ENCODE results near the gene JRKL.

Gene JRKL

DNA sequence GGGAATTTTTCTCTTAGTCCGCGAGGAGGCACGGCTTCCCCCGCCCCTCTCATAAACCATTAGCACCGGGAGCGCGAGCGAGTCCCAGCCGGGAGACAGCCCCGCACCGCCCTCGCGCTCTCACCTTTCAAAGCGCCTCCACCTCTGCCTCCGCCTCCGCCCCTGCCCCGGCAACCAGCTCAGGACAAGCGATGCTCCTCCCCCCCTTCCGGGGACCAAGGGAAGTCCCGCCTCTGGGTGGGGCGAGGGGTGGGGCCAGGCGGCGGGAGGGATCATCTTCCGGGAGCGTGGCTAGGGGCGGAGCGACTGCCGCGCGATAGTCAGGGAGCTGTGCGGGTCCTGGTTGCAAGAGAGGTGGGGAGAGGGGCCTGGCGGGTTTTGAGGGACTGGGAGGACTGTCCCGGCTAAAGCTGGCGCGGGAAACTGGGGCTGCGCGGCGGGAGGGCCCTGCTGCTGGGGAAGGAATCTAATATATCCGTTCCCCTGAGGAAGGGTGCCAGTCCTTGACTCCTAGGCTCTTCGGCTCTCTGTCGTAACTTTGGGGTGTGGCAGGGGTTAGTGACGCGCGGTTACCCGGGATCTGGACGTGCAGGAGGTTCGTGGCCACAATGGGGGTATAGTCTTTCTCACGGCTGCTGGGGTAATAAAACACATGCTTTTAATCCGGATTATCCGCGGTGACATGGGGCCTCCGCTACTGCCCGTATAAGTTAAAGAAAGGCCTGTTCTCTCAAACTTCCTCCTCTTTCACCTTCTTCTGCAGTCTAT is at the start of gene JRKL, which contains the start of gene CCDC82:
Gene JRKL (plus strand): TSS at position 294 of the 768 bp plus-strand sequence. CDS start 637 bp downstream, outside the sequence.
Gene CCDC82 (minus strand): TSS at position 193 of the 768 bp plus-strand sequence. CDS start 5,165 bp downstream, outside the sequence.
- DNase-seq (ENCODE audit: low read depth) = peak; percentile 98

DNA sequence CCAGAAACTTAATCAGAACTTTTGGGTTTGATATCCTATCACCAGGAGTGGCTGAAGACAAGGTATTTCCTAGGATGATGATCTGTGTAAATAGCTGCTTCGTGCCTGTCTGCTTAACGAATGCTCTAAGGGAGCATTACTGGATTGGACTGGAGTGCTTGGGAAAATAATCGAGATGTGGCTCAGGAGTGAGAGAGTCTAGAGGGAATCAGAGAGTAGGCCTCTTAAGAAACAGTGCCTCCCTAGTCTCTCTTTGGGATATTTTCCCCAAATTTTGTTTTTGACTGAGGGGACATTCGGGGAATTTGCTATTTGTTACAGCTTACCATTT is 49.3 kb upstream of the JRKL start:
- DNase-seq (ENCODE audit: low read depth) = no peak

DNA sequence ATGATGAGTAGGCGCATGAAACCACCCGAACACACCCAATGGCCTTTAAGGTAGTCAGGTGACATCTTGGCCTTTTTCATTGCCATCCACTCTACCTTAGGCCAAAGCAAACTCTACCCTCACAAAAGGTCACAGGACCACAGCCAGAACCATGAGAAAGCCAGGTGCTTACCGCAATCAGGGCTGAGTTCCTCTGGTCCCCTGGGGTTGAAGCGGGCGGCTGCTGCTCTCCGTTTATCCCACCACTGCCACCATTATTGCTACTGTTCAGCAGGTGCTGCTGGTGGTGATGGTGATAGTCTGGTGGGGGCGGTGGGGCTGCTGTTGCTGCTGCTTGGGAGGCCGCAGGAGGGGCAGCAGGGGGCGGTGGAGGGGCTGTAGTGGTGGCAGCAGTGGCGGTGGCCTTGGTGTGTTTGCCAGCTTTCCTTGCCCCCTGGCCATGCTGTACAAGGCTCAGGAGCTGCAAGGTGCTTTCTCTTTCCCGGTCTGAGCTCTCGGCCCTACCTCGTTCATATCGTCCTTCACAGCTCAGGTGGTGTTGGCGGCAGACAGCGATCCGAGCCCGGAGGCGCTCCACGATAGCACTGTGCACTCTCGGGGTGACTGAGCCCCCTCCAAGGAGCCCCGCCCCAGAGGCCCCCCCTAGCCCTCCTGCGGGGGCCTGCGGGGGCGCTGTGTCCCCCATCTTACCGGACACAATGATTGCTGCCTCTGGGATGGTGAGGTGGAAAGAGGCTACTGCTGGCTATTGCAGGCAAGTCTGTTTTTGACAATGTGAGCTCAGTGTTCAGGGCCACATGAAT is 48.4 kb upstream of the JRKL start:
- peak; percentile 36 for DNase-seq (ENCODE audit: low read depth)

DNA sequence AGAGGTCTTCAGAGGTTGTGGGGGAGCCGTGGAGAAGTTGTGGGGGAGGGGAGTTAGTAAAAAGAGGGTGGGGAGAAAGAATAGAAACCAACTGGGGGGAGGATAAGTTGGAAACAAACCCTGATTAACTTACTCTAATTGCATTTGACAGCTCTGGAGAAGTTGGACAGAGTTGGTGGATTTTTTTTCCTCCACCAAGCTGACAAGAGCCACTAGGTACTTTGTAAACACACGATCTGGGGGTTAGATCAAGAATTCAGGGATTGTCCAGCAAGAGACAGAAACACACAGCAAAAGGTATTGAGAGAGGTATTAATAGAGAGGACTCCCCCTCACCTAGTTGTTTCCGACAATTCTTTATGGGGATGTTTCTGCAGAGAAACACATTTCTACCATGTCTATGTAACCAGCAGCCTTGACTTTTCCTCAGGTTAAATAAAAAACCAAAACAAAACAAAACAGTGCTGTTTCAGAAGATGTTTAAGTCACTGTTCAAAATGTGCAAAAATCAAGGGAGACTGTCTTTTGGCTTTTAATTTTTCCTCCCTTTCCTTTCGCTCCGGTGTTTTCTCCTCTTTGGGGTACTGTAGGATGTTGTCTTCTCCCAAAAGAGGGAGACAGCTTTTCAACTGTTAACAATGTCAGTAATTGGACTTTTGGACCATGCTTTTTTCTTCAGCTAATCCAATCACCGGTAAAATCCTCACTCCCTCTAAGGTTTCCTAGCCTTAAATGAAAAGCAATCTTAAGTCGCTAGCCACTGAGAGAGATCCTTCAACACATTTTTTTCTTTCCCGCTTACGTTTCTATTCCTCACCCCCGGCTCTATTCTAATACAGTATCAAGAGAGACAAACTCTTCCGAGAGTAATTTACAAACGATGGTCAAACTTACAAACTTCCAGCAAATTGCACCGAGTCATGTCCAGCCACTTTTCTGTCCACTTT is 47.5 kb upstream of the JRKL start:
- DNase-seq (ENCODE audit: low read depth) = no peak

DNA sequence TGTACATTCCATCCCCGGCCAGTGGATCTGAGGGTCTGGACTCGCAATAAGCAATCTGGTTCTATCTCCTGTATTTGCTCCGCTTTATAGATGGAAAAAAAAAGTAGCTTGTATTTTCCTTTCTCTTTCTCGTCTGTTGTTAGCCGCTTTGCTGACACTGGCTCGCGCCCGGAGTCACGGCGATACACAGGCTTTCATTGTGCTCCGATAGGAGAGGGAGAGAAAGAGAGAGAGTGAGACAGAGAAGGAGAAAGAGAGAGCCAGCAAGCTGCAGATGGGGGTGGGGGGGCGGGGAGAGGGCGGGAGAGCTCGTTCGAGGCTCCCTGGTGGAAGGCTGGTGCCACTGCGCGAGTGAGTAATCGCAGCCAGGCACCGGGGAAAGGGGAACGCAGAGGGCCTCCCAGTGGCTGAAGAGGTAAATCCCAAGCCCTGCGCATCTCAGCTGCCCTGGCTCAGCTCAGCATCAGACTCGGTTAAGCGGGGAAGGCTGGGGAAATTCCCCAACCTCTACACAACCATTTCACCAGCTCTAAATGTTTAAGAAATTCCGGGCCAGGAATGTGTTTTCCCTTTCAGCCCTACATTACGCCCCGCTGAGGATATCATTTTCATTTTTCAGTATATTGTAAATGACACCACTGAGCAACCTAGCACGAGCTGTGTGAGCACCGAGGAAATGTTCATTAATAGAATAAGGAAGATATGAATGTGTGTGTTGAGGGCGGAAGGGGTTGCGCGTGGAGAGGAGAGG is 46.7 kb upstream of the JRKL start, which contains the start of gene MAML2:
Gene MAML2 (minus strand): TSS at position 235 of the 751 bp plus-strand sequence. CDS start 1,300 bp downstream, outside the sequence.
- DNase-seq (ENCODE audit: low read depth) = peak; percentile 80

DNA sequence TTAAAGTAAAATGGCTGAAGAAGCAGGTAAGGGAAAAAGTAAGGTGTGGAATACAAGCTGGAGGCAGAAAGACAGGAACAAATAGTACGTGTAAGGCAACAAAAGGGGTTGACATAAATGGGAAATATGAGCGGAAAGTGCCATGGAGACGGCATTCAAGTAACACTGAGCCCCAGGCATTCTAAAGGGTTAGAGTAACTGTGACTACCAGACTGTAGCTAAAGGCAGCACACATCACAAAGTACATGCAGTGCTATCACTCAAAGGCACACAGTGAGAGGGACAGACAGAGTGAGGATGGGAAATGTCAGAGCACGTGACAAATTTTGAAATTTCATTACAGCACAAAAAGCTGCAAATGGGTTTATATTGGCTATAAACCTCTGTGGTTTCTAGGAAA is 33.0 kb upstream of the JRKL start:
- DNase-seq (ENCODE audit: low read depth) = no peak

DNA sequence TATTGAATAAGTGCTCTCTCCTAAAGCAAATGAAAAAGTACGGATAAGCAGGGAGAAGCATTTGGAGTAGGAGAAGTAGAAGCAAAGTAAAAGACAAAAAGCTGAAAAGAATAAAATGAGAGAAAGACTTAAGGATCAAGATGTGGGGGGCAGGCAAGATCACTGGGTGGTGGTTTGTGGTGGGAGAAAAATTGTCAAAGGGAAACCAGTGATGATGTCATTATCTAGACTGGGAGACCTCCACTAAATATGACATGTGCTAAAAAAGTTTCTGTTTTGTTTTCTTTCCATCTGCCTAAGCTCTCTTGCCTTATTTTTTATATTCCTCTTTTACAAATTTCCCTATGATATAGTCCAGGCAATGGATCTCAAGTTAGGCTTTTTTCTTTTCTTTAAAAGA is 32.0 kb upstream of the JRKL start:
- no peak for DNase-seq (ENCODE audit: low read depth)

DNA sequence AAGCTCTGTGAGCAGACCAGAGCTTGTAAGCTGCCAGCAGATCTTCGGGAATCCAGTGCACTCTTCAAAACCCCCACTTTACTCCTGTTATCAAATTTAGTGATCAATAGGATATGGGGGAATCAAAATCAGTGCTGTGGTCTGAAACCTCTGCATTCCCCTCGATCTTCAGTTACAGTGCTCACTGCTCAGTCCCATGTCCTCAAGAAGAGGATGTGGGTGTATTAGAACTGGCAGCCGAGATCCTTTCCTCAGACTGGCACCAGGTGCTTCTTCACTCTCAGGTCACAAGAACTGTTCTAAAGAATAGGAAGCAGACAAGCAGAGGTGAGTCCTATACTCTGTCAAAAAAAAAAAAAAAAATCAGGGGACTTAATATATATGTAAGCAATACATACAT is 31.5 kb upstream of the JRKL start:
- no peak for DNase-seq (ENCODE audit: low read depth)

DNA sequence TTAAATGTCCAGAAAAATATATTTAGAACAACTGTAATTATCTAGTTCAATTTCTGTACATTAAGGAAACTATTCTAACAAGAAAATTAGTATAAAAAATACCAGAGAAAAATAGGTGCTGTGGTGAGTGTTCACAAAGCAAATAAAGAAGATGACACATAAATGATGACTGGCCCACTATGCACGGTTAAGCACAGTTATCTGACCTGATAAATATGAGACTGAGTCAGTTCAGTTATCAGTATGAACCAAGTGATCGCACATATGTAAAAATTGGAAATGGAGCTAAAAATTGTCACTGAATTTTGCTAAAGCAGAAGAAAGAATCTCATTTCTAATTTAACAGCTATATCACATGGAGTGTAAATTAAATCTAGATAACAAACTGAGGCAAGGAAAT is 28.0 kb upstream of the JRKL start:
- DNase-seq (ENCODE audit: low read depth) = no peak

DNA sequence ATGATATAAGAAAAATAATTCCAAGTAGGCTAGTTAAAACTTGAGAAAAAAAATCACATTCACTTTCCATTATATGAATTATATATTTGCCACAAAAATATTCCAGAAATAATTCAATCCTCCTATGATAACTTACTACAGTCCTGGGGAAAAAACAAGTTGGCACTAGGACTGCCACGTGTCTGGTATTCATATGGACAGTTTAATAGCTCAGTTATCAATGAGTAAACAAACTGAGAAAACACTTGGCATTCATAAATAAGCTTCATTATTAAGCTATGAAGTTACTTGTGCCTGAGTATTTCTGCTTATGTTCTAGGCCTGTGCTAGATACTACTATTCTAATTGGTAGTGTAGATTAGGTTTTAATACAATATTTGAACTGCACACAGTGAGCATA is 24.3 kb upstream of the JRKL start:
- DNase-seq (ENCODE audit: low read depth) = no peak

DNA sequence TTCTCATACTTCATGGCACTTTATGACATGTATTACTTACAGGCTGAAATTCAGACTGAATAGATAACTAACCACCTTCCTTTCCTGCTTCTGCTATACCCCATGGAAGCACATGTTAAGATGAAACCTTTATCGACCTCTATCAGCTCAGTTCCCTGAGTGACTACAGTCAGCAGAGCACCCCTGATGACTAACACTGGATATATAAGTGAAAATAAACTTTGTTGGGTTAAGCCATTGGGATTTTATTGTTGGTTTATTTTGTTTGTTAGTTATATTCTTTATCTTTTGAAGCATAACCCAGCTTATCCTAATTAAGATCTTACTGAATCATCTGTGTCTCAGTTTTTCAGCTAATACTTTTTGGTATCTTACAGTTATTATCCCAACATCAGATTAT is 23.8 kb upstream of the JRKL start:
- DNase-seq (ENCODE audit: low read depth) = no peak

DNA sequence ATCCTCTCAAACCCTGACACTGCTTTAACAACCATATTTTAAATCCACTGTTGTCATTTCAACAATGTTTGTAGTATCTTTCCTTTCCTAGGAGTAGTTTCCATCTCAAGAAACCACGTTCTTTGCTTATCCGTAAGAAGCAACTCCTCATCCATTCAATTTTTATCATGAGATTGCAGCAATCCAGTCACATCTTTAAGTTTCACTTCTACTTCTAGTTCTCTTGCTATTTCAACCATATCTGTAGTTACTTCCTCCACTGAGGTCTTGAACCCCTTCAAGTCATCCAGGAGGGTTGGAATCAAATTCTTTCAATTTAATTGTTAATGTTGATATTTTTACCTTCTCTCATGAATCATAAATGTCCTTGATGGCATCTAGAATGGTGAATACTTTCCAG is 22.5 kb upstream of the JRKL start:
- DNase-seq (ENCODE audit: low read depth) = no peak

DNA sequence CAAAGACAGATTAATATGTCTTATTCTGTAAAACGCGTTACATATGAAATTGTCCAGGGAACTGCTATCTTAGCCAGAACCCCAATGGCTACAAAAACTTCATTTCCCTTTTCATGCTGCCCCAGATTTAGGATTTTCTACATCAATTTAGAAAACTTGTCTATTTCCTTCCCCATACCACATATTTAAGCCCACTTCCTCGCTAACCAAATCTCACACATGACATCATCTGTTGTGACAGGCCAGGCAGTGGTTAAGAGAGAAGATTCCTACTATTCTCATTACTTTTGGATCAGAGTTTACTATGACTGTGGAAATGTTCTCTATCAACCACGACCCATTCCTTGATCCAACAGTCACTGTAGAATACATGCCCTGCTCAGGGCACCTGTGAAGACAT is 16.0 kb upstream of the JRKL start:
- DNase-seq (ENCODE audit: low read depth) = no peak

DNA sequence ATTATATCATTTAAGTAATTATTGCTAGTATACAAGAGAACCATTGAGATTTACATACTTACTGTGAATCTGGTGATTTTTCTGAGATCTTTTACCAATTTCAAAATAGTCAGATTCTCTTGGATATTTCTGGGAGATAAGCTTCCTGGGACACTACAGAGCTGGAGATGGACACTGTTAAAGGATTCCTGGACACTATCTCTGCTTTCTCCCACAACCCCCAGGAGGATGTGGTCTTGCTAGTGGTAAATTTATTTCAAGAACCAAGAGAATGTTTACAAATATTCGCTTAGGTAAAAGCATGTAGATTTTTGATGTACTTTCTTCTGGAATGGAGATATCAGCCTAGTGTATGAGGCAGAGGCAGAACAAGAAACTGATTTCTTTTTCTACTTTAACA is 13.0 kb upstream of the JRKL start:
- no peak for DNase-seq (ENCODE audit: low read depth)

DNA sequence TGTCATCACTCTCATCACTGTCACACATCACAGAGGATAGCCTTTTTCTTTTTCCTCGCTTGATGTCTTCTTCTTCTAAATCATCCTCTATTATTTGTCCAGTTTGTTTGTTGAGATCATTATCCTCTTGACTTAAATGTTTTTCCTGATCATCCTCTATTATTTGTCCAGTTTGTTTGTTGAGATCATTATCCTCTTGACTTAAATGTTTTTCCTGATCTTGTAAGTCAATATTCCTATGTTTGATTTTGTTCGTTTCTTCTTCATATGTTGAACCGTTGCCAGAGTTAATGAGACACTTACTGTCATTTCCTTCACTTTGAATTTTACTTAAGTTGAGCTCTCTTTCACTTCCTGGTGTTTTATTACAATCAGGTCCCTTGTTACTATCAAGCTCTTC is 5.7 kb upstream of the JRKL start:
- no peak for DNase-seq (ENCODE audit: low read depth)

DNA sequence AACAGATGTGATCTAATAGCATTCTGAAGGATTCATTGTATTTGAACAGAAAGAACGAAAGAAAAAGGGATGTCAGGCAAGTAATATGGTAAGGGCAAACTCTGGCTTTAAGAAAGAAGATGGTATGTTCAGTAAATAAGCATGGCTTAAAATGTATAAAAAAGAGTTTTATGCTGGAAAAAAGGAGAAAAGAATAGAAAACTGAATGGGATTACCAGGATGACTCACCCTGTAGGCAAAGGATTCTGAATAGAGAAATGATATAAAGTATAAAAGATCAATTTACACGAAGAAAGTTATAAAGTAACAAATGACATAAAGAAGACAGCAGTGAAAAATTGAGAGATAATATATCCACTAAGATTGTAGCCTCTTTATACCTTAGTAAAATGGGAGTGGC is 4.6 kb upstream of the JRKL start:
- no peak for DNase-seq (ENCODE audit: low read depth)

DNA sequence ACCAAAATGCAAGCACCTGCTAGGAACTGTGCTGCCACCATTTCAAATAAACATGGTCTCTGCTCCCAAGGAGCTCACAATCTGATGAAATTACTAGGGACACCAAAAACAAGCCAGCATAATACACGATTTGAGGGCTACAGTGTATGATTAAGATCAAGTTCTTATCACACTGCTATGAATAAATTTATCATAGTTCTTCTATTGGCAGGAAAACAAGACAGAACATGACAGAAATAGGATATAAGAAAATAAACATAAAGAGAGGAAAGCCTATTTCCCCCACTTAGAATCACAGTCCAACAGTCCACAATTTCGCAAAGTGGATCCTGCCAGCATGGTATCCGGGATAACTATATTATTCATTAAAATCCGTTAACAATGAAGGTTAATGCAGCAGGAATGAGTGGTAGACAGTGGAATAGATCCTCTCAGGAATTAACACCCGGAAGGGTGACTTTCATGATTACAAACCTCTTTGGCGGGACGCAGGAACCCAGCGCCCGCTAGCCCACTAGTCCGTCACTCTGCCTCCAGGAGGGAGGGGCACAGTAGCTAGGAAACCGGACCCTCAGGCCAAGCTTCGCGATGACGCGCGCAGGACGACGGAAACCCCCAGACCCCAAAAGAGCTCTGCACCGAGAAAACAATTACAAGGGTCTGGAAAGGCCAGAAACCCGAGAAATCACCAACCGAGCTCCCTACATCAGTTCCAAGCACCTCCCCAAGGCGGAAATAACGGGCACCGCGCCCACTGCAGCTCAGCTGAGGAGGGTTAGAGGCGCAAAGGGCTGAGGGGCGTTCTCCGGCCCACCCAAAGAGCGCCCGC is 708 bp upstream of the JRKL start:
- no peak for DNase-seq (ENCODE audit: low read depth)

DNA sequence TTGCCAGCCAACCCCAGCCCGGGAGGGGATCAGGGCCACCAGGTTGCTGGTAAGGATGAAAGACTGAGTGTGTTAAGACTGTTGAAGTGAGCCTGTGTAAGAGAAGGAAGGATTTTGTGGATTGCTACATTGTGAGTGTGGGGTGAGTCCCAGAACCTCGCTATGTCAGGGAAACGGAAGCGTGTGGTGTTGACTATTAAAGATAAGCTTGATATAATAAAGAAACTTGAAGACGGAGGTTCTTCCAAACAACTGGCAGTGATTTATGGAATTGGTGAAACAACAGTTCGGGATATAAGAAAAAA is 627 bp downstream of the JRKL start:
- no peak for DNase-seq (ENCODE audit: low read depth)

DNA sequence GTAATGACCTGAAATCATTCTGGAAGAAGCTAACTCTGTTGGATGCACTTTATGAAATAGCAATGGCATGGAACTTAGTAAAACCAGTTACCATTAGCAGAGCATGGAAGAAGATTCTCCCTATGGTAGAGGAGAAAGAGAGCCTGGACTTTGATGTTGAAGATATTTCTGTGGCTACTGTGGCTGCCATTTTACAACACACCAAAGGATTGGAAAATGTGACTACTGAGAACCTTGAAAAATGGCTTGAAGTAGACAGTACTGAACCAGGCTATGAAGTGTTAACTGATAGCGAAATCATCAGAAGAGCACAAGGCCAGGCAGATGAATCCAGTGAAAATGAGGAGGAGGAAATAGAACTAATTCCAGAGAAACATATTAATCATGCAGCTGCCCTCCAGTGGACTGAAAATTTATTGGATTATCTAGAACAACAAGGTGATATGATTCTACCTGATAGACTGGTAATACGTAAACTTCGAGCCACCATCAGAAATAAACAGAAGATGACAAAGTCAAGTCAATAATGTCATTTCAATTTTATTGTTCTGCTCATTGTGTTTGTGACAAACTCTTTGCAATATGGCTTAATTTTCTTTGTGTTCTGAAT is 2.0 kb downstream of the JRKL start:
- no peak for DNase-seq (ENCODE audit: low read depth)

DNA sequence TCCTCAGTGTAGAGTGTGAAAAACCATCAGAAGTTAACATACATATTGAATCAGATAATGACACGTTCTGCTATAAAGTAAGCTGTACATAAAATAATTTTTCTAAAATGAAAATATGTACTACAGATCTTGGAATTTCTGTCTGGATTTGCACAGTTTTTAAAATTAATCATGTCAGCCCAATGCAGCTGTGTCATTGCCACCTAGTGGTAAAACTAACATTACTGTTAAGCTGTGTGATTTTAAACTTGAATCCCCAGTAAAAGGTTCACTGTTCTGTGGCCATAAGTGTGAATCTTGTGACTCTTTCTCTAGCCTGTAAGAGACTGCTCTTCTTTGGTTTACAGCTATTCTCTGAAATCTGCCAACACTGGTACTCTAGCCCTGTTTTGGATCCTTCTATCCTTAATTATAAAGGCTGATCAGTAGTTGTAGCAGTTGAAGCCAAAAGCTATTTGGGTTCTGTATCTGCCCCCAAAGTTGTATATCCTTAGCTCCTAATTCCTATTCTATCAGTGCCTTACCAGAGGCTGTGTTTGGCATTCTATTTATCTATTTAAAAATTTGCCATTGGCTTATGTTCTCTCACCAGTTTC is 4.0 kb downstream of the JRKL start:
- DNase-seq (ENCODE audit: low read depth) = no peak

Measured in stimulated activated CD8-positive, alpha-beta memory T cell treated with anti-CD3 and anti-CD28 coated beads, Interleukin-12 subunit alpha, Interleukin-12 subunit beta, amount 100 ng/mL, for 1 hour (primary cell).